ENCODE results near the gene G3BP1.

- TF ChIP-seq CTCF (IDR thresholded peaks at IDR 0.05) (no peak), POLR2A (IDR thresholded peaks at IDR 0.05) (no peak)
These were observed 33.9 kb downstream of the G3BP1 start for GRCh38 chr5:151805414-151806223.

All from uterus (tissue), 2 donors.